Measurements from ENCODE around the gene RNU4-1.
"Not testable (repeated sequence)": the region's sequence is repeated elsewhere in the genome, so short reads cannot be mapped to it uniquely, and the experiment has no call there.

Gene RNU4-1

GRCh38 chr12:120257041-120257821, 35.8 kb downstream of the RNU4-1 start:
- Histone ChIP-seq H3K4me1 (ENCODE audit: control insufficient read depth, insufficient read depth, low read length, poor library complexity, severe bottlenecking) (peaks cover 20% of the 10 kb centered on the region), H3K4me3 (ENCODE audit: extremely low read depth, insufficient read depth, low read length, poor library complexity, severe bottlenecking) (no peak overlapping the region), H3K27ac (ENCODE audit: low read depth, low read length, severe bottlenecking) (peak overlapping the region; percentile 32), H3K36me3 (ENCODE audit: control insufficient read depth, insufficient read depth, low read length) (peaks cover 67% of the 10 kb centered on the region), H3K9me3 (ENCODE audit: control insufficient read depth, low read length) (no peaks in the 10 kb centered on the region)
- WGBS, 2 experiments (ENCODE audit: insufficient coverage in 2 of 2) = 74 to 85% methylated on average over 9 of the region's 9 CpGs

- peaks cover 68% of the 10 kb centered on the region for H3K36me3 ChIP-seq (ENCODE audit: control insufficient read depth, insufficient read depth, low read length)
- no peak overlapping the region for H3K27ac ChIP-seq (ENCODE audit: low read depth, low read length, severe bottlenecking)
- no peaks in the 10 kb centered on the region for H3K9me3 ChIP-seq (ENCODE audit: control insufficient read depth, low read length)
- WGBS, 2 experiments (ENCODE audit: insufficient coverage in 2 of 2) = 89 to 98% methylated on average over 5 of the region's 7 CpGs
- H3K4me3 ChIP-seq (ENCODE audit: extremely low read depth, insufficient read depth, low read length, poor library complexity, severe bottlenecking) = no peak overlapping the region
- peaks cover 29% of the 10 kb centered on the region for H3K4me1 ChIP-seq (ENCODE audit: control insufficient read depth, insufficient read depth, low read length, poor library complexity, severe bottlenecking)
Observed at GRCh38 chr12:120254809-120255208, 38.2 kb downstream of the RNU4-1 start.

DNA sequence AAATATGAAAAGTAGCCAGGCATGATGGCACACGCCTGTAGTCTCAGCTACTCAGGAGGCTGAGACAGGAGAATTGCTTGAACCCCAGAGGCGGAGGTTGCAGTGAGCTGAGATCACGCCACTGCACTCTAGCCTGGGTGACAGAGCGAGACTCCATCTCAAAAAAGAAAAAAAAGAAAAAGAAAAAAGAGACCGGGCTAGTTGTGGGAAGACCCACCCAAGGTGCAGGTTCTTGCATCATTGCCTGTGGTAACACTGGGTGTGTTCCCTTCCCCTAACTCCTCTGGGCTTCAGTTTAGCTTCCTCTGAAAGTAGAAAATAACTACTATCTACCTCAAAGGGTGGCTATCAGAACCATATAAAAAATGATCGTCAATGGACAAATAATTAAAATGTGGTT, 39.7 kb downstream of the RNU4-1 start:
- not testable (repeated sequence) for H3K27ac ChIP-seq (ENCODE audit: low read depth, low read length, severe bottlenecking); H3K9me3 ChIP-seq (ENCODE audit: control insufficient read depth, low read length); H3K4me3 ChIP-seq (ENCODE audit: extremely low read depth, insufficient read depth, low read length, poor library complexity, severe bottlenecking)
- 95 to 97% methylated on average over 5 of the region's 6 CpGs for WGBS, 2 experiments (ENCODE audit: insufficient coverage in 2 of 2)
- Histone ChIP-seq H3K4me1 (ENCODE audit: control insufficient read depth, insufficient read depth, low read length, poor library complexity, severe bottlenecking) (peaks cover 43% of the 10 kb centered on the region), H3K36me3 (ENCODE audit: control insufficient read depth, insufficient read depth, low read length) (peaks cover 60% of the 10 kb centered on the region)

DNA sequence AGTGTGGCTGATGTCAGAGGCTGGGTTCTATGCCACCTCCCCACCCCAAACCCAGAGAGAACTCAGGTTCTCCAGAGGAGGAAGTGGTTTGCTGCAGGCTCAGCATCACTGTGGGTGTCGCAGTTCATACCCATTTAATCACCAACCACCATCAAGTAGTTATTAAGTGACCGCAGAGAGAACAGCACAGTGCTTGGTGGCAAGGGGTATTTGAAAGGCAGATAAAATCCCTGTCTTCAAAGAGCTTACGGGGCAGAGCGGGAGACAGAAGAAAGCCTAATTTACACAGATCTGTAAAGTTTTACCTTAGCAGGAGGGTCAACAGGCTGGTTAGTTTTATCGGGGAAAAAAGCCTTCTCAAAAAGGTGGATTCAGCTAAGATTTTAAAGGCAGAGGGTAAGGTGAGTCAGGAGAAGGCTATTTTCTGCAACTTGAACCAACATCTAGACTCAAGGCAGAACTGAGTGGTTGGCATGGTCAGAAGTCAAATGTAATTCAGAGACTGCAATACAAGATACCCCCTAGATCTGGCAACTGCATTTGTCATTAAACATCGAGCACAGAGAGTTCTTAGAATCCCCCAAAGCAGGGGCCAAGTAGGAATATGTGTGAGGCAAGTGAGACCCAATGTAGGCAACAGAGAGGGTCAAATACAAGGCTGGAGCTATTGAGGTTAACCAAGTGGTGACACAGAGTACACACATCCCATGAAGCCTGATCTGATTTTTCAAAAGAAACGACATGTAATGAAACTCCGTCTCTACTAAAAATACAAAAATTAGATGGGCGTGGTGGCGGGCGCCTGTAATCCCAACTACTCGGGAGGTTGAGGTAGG, 40.7 kb downstream of the RNU4-1 start:
- Histone ChIP-seq H3K36me3 (ENCODE audit: control insufficient read depth, insufficient read depth, low read length) (peaks cover 62% of the 10 kb centered on the region), H3K4me3 (ENCODE audit: extremely low read depth, insufficient read depth, low read length, poor library complexity, severe bottlenecking) (no peak overlapping the region), H3K27ac (ENCODE audit: low read depth, low read length, severe bottlenecking) (no peak overlapping the region), H3K4me1 (ENCODE audit: control insufficient read depth, insufficient read depth, low read length, poor library complexity, severe bottlenecking) (peaks cover 49% of the 10 kb centered on the region), H3K9me3 (ENCODE audit: control insufficient read depth, low read length) (no peaks in the 10 kb centered on the region)
- 95 to 97% methylated on average over 9 to 12 of the region's 12 CpGs for WGBS, 2 experiments (ENCODE audit: insufficient coverage in 2 of 2)

DNA sequence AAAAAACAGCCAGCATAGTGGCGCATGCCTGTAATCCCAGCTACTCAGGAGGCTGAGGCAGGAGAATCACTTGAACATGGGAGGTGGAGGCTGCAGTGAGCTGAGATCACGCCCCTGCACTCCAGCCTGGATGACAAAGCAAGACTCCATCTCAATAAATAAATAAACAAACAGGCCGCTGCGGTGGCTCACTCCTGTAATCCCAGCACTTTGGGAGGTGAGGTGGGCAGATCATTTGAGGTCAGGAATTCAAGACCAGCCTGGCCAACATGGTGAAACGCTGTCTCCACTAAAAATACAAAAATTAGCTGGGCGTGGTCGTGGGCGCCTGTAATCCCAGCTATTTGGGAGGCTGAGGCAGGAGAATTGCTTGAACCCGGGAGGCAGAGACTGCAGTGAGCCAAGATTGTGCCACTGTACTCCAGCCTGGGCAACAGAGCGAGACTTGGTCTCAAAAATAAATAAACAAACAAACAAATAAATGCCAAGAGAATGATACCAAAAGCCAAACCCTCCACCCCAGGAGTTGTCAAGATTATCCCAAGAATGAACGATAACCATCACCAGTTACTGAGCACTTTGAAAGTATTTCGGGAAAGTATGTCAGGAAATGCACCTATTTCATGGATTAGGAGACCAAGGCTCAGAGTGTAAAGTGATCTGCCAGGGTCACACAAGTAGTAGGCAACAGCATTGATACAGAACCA, 41.5 kb downstream of the RNU4-1 start:
- not testable (repeated sequence) for H3K9me3 ChIP-seq (ENCODE audit: control insufficient read depth, low read length); H3K27ac ChIP-seq (ENCODE audit: low read depth, low read length, severe bottlenecking); H3K4me3 ChIP-seq (ENCODE audit: extremely low read depth, insufficient read depth, low read length, poor library complexity, severe bottlenecking)
- WGBS, 2 experiments (ENCODE audit: insufficient coverage in 2 of 2) = 84 to 94% methylated on average over 9 to 10 of the region's 12 CpGs
- Histone ChIP-seq H3K36me3 (ENCODE audit: control insufficient read depth, insufficient read depth, low read length) (peaks cover 63% of the 10 kb centered on the region), H3K4me1 (ENCODE audit: control insufficient read depth, insufficient read depth, low read length, poor library complexity, severe bottlenecking) (peaks cover 56% of the 10 kb centered on the region)

DNA sequence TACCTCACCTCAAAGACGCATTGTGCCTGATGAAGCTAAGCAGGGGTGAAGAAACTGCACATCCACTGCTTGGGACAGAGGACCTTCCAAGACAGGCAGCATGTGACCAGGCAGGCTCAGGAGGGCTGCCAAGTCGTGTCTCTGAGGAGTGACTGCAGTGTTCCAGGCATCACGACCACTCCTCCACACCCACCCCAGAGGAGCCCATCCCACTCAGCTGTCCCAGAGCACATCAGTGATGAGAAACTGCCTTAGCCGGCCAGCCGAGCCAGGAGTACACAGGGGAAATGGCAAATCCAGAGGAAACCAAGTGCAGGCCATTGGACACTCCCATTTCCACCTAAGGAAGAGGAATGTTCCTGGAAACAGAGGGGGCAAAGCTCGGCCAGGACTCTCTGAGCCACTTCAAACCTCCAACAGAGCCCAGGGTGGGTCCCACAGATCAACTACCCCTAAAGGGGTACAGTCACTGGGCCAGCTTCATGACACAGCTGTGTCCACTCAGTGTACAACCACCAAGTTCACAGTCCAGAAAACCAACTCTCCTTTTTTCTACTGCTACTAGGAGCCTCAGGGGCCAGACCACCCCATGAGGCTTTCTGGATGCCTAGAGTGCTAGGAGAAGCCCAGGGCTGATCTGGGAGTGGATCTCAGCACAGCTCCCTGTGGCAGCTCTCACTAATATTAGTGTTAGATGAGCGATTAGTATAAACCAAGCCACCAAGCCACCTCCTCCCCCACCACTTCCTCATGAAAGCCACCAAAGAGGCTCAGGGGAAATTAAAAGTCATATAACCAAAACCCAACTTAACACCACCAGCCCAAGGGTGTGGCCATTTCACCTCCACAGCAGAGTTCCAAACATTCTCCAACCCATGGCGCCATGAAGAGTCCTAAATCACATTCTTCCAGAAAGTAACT, 42.9 kb downstream of the RNU4-1 start:
- Histone ChIP-seq H3K9me3 (ENCODE audit: control insufficient read depth, low read length) (no peaks in the 10 kb centered on the region), H3K4me1 (ENCODE audit: control insufficient read depth, insufficient read depth, low read length, poor library complexity, severe bottlenecking) (peaks cover 59% of the 10 kb centered on the region), H3K27ac (ENCODE audit: low read depth, low read length, severe bottlenecking) (peak overlapping the region; percentile 29), H3K4me3 (ENCODE audit: extremely low read depth, insufficient read depth, low read length, poor library complexity, severe bottlenecking) (no peak overlapping the region), H3K36me3 (ENCODE audit: control insufficient read depth, insufficient read depth, low read length) (peaks cover 53% of the 10 kb centered on the region)
- 89 to 94% methylated on average over 4 to 6 of the region's 8 CpGs for WGBS, 2 experiments (ENCODE audit: insufficient coverage in 2 of 2)

- Histone ChIP-seq H3K36me3 (ENCODE audit: control insufficient read depth, insufficient read depth, low read length) (peaks cover 46% of the 10 kb centered on the region), H3K27ac (ENCODE audit: low read depth, low read length, severe bottlenecking) (no peak overlapping the region), H3K9me3 (ENCODE audit: control insufficient read depth, low read length) (no peaks in the 10 kb centered on the region), H3K4me3 (ENCODE audit: extremely low read depth, insufficient read depth, low read length, poor library complexity, severe bottlenecking) (no peak overlapping the region), H3K4me1 (ENCODE audit: control insufficient read depth, insufficient read depth, low read length, poor library complexity, severe bottlenecking) (peaks cover 64% of the 10 kb centered on the region)
- WGBS, 2 experiments (ENCODE audit: insufficient coverage in 2 of 2) = 84% methylated on average over 3 to 4 of the region's 4 CpGs
Observed at GRCh38 chr12:120249266-120249874, 43.7 kb downstream of the RNU4-1 start.

- WGBS, 2 experiments (ENCODE audit: insufficient coverage in 2 of 2) = 86 to 91% methylated on average over 5 of the region's 6 CpGs
- Histone ChIP-seq H3K4me3 (ENCODE audit: extremely low read depth, insufficient read depth, low read length, poor library complexity, severe bottlenecking) (no peak overlapping the region), H3K9me3 (ENCODE audit: control insufficient read depth, low read length) (no peaks in the 10 kb centered on the region), H3K27ac (ENCODE audit: low read depth, low read length, severe bottlenecking) (peak overlapping the region; percentile 45), H3K36me3 (ENCODE audit: control insufficient read depth, insufficient read depth, low read length) (peaks cover 38% of the 10 kb centered on the region), H3K4me1 (ENCODE audit: control insufficient read depth, insufficient read depth, low read length, poor library complexity, severe bottlenecking) (peaks cover 68% of the 10 kb centered on the region)
Observed at GRCh38 chr12:120247621-120248030, 45.4 kb downstream of the RNU4-1 start.

DNA sequence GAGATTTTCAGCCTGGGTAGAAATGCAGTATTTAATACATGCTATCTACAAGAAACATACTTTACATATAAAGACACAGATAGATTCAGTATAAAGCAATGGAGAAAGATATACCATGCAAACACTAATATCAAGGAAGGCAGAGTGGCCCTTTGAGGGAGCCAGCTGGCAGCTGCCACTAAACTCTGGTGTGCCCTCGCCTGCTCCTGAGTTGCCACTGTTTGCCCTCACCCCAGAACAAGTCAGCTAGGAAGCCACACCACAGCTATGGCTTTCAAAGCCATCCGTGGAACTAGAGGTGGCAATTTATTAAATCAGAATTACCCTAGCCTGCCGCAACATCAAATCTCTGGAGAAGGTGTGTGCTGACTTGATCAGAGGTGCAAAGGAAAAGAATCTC, 45.9 kb downstream of the RNU4-1 start:
- Histone ChIP-seq H3K4me3 (ENCODE audit: extremely low read depth, insufficient read depth, low read length, poor library complexity, severe bottlenecking) (no peak overlapping the region), H3K9me3 (ENCODE audit: control insufficient read depth, low read length) (no peaks in the 10 kb centered on the region), H3K4me1 (ENCODE audit: control insufficient read depth, insufficient read depth, low read length, poor library complexity, severe bottlenecking) (peaks cover 68% of the 10 kb centered on the region)

More for the DNA sequence above, 45.9 kb downstream of the RNU4-1 start:
- WGBS, 2 experiments (ENCODE audit: insufficient coverage in 2 of 2) = 100% methylated on average over 1 to 3 of the region's 3 CpGs
- Histone ChIP-seq H3K27ac (ENCODE audit: low read depth, low read length, severe bottlenecking) (peak overlapping the region; percentile 45), H3K36me3 (ENCODE audit: control insufficient read depth, insufficient read depth, low read length) (peaks cover 36% of the 10 kb centered on the region)

Measured in mesodermal cell (in vitro differentiated cells).